ENCODE data around the gene NELFCD.
"Not testable (repeated sequence)": the region's sequence is repeated elsewhere in the genome, so short reads cannot be mapped to it uniquely, and the experiment has no call there.

Gene NELFCD

GRCh38 chr20:59026904-59027740, 46.1 kb downstream of the NELFCD start:
- no peak for DNase-seq (ENCODE audit: low read depth)

- DNase-seq (ENCODE audit: low read depth), result peak; percentile 44
These were observed 46.8 kb downstream of the NELFCD start for GRCh38 chr20:59027741-59028320.

GRCh38 chr20:59028812-59029211, 47.8 kb downstream of the NELFCD start:
- no peak for DNase-seq (ENCODE audit: low read depth)

GRCh38 chr20:59030911-59031563, 50.0 kb downstream of the NELFCD start:
- no peak for DNase-seq (ENCODE audit: low read depth)

- no peak for DNase-seq (ENCODE audit: low read depth)
These were observed 50.5 kb downstream of the NELFCD start for GRCh38 chr20:59031564-59032022.

GRCh38 chr20:59032023-59032712, 51.1 kb downstream of the NELFCD start, which contains the start of gene ATP5F1E:
Gene ATP5F1E, minus strand, starts transcription at chr20:59032335. Its CDS starts 84 bp downstream, at chr20:59032251.
- peak; percentile 68 for DNase-seq (ENCODE audit: low read depth)

- no peak for DNase-seq (ENCODE audit: low read depth)
These were observed 51.6 kb downstream of the NELFCD start for GRCh38 chr20:59032713-59033059.

GRCh38 chr20:59033093-59033492, 52.0 kb downstream of the NELFCD start:
- DNase-seq (ENCODE audit: low read depth), result no peak

- no peak for DNase-seq (ENCODE audit: low read depth)
These were observed 52.6 kb downstream of the NELFCD start for GRCh38 chr20:59033616-59034165.

GRCh38 chr20:59035381-59035780, 54.3 kb downstream of the NELFCD start:
- no peak for DNase-seq (ENCODE audit: low read depth)

GRCh38 chr20:59037386-59037785, 56.3 kb downstream of the NELFCD start:
- no peak for DNase-seq (ENCODE audit: low read depth)

GRCh38 chr20:59039233-59039632, 58.2 kb downstream of the NELFCD start:
- no peak for DNase-seq (ENCODE audit: low read depth)

GRCh38 chr20:59040667-59041066, 59.6 kb downstream of the NELFCD start:
- no peak for DNase-seq (ENCODE audit: low read depth)

- DNase-seq (ENCODE audit: low read depth), result not testable (repeated sequence)
These were observed 60.4 kb downstream of the NELFCD start for GRCh38 chr20:59041487-59041886.

GRCh38 chr20:59042151-59042795, 61.2 kb downstream of the NELFCD start, which contains the start of gene PRELID3B:
Gene PRELID3B, minus strand, starts transcription at chr20:59042786. Its CDS starts 56 bp downstream, at chr20:59042730.
- no peak for DNase-seq (ENCODE audit: low read depth)

GRCh38 chr20:59042796-59043631, 62.0 kb downstream of the NELFCD start:
- peak; percentile 68 for DNase-seq (ENCODE audit: low read depth)

GRCh38 chr20:59043698-59044097, 62.6 kb downstream of the NELFCD start:
- no peak for DNase-seq (ENCODE audit: low read depth)

GRCh38 chr20:59044295-59044694, 63.2 kb downstream of the NELFCD start:
- DNase-seq (ENCODE audit: low read depth), result no peak
